SK-N-SH (cell line): ENCODE measurements around the gene ZNF358. TPM values are rescaled to one million over a fixed set of nuclear protein-coding genes. Genes with fewer than 3 reads are reported as not detected.

Experiments used
- CTCF ChIA-PET: fragments of 300-600, 350-600 bp; formaldehyde crosslinking; extraction: SDS; loops from one replicate; lab custom pipeline; 2021; lab: Yijun Ruan, JAX
- POLR2A ChIA-PET: fragments of 350-600 bp; sonication (Branson Sonifier 250); formaldehyde crosslinking; extraction: SDS; loops from one replicate; lab custom pipeline; 2020; ENCODE audit warnings: antibody characterized with exemption, inconsistent platforms; lab: Yijun Ruan, JAX
- DNase-seq: peaks from one replicate; pipeline ENCODE4 v3.0.0; 2012
- H2AFZ ChIP-seq: fragments of 200-600 bp; sonication (generic); 2 replicates; pipeline ENCODE4 v1.8.1; 2016; ENCODE audit warnings: antibody characterized with exemption, mild to moderate bottlenecking, low read depth
- H3F3A ChIP-seq: fragments of 200-600 bp; sonication (generic); replicated peaks from 2 replicates; pipeline ENCODE3; 2016; ENCODE audit warnings: antibody characterized with exemption, mild to moderate bottlenecking; ENCODE audit not compliant: insufficient read depth
- H3K27ac ChIP-seq, 2 experiments: fragments of 200-500 bp in 1 of 2; fragments of 200-600 bp in 1 of 2; sonication (Bioruptor generic) in 1 of 2; sonication (generic), shearing (Covaris generic) in 1 of 2; 2 replicates each; pipeline versions ENCODE4 v1.5.1 to v1.6.1; 2014 to 2016; ENCODE audit warnings: low read depth in 2 of 2, inconsistent platforms in 1 of 2, low read length in 1 of 2, mild to moderate bottlenecking in 1 of 2, mixed read lengths in 1 of 2
- H3K27me3 ChIP-seq: fragments of 200-600 bp; sonication (generic), shearing (Covaris generic); 2 replicates; pipeline ENCODE4 v1.6.1; 2016; ENCODE audit warnings: mixed run types; ENCODE audit not compliant: insufficient read depth
- H3K36me3 ChIP-seq, 2 experiments: fragments of 200-500 bp in 1 of 2; fragments of 200-600 bp in 1 of 2; sonication (Bioruptor generic) in 1 of 2; sonication (generic) in 1 of 2; replicated peaks in 1 of 2; 2 replicates each; pipeline versions ENCODE3 to v1.5.1; 2014 to 2016; ENCODE audit warnings: low read length in 1 of 2, mild to moderate bottlenecking in 1 of 2; ENCODE audit not compliant: insufficient read depth in 2 of 2, control insufficient read depth in 1 of 2
- H3K4me1 ChIP-seq, 2 experiments: fragments of 200-500 bp in 1 of 2; fragments of 200-600 bp in 1 of 2; sonication (Bioruptor generic) in 1 of 2; sonication (generic), shearing (Covaris generic) in 1 of 2; 2 replicates each; pipeline versions ENCODE4 v1.5.1 to v1.6.1; 2014 to 2016; ENCODE audit warnings: low read depth in 1 of 2, low read length in 1 of 2, mixed run types in 1 of 2; ENCODE audit not compliant: insufficient read depth in 2 of 2, control insufficient read depth in 1 of 2
- H3K4me2 ChIP-seq: fragments of 200-600 bp; sonication (generic), shearing (Covaris generic); 2 replicates; pipeline ENCODE4 v1.6.1; 2017; ENCODE audit warnings: mixed run types
- H3K4me3 ChIP-seq, 2 experiments: fragments of 200-500 bp in 1 of 2; fragments of 200-600 bp in 1 of 2; sonication (Bioruptor generic) in 1 of 2; sonication (generic), shearing (Covaris generic) in 1 of 2; 2 replicates each; pipeline versions ENCODE4 v1.5.1 to v1.8.1; 2014 to 2016; ENCODE audit warnings: low read depth in 2 of 2, inconsistent platforms in 1 of 2, low read length in 1 of 2, mild to moderate bottlenecking in 1 of 2, mixed read lengths in 1 of 2, moderate library complexity in 1 of 2
- H3K79me2 ChIP-seq: fragments of 200-600 bp; sonication (generic); 2 replicates; pipeline ENCODE4 v1.8.1; 2017; ENCODE audit warnings: mild to moderate bottlenecking; ENCODE audit not compliant: insufficient read depth
- H3K9ac ChIP-seq: fragments of 200-600 bp; sonication (generic); 2 replicates; pipeline ENCODE4 v1.6.1; 2017; ENCODE audit warnings: mixed run types
- H3K9me2 ChIP-seq: fragments of 200-600 bp; sonication (generic); 2 replicates; pipeline ENCODE4 v1.6.1; 2017; ENCODE audit warnings: mixed run types
- H3K9me3 ChIP-seq: fragments of 200-600 bp; sonication (generic); 2 replicates; pipeline ENCODE4 v1.6.1; 2017; ENCODE audit warnings: mixed run types, mild to moderate bottlenecking, moderate library complexity
- H4K20me1 ChIP-seq: fragments of 200-600 bp; sonication (generic); 2 replicates; pipeline ENCODE4 v1.6.1; 2017; ENCODE audit warnings: mild to moderate bottlenecking, mixed run types; ENCODE audit not compliant: insufficient read depth
- EP300 ChIP-seq, 2 experiments: IDR thresholded peaks; 2 replicates each; pipeline versions ENCODE4 v1.4.0 to v1.6.1; 2012; ENCODE audit warnings: borderline replicate concordance in 1 of 2, low read depth in 1 of 2, low read length in 1 of 2
- FOSL2 ChIP-seq: IDR thresholded peaks from 2 replicates; pipeline ENCODE4 v1.4.0; 2012; ENCODE audit warnings: low read depth, mild to moderate bottlenecking, moderate library complexity, borderline replicate concordance
- FOXJ3 ChIP-seq: sonication (generic); formaldehyde crosslinking; IDR thresholded peaks from 2 replicates; pipeline ENCODE4 v1.5.1; 2020; ENCODE audit warnings: mild to moderate bottlenecking, missing genetic modification reagents
- FOXM1 ChIP-seq: IDR thresholded peaks from 2 replicates; pipeline ENCODE4 v1.4.0; 2012; ENCODE audit warnings: low read depth, mild to moderate bottlenecking
- GABPA ChIP-seq: IDR thresholded peaks from 2 replicates; pipeline ENCODE4 v1.4.0; 2012; ENCODE audit warnings: low read depth, mild to moderate bottlenecking
- JUND ChIP-seq: IDR thresholded peaks from 2 replicates; pipeline ENCODE4 v1.4.0; 2012
- MAX ChIP-seq: IDR thresholded peaks from 2 replicates; pipeline ENCODE4 v1.4.0; 2012; ENCODE audit warnings: low read depth
- NRF1 ChIP-seq: IDR thresholded peaks from 2 replicates; pipeline ENCODE4 v1.6.1; 2012; ENCODE audit warnings: low read depth, mild to moderate bottlenecking, low read length
- PBX3 ChIP-seq: IDR thresholded peaks from 2 replicates; pipeline ENCODE4; 2012
- RFX5 ChIP-seq: IDR thresholded peaks from 2 replicates; pipeline ENCODE4 v1.6.1; 2012; ENCODE audit warnings: mild to moderate bottlenecking, improper control_type of control experiment, low read length
- RXRA ChIP-seq: IDR thresholded peaks from 2 replicates; pipeline ENCODE4 v1.4.0; 2012; ENCODE audit warnings: low read depth, mild to moderate bottlenecking, borderline replicate concordance
- SMC3 ChIP-seq: IDR thresholded peaks from 2 replicates; pipeline ENCODE4 v1.6.1; 2012; ENCODE audit warnings: low read depth, low read length, improper control_type of control experiment
- USF1 ChIP-seq: IDR thresholded peaks from 2 replicates; pipeline ENCODE4 v1.4.0; 2012; ENCODE audit warnings: low read depth, borderline replicate concordance
- USF2 ChIP-seq: fragments of 150-350 bp; IDR thresholded peaks from 2 replicates; pipeline ENCODE4 v1.6.1; 2017; ENCODE audit warnings: antibody characterized with exemption, low read length, low read depth, borderline replicate concordance
- whole genome bisulfite sequencing: methylation state at CpG from one replicate; pipeline ENCODE4 v1.1.6; 2017; ENCODE audit warnings: low lambda C conversion rate; 5-methylcytosine and 5-hydroxymethylcytosine counted together
- polyA plus RNA-seq, 3 experiments: library from polyadenylated mRNA; depleted of rRNA; stranded (reverse); fragments of >200 nt; gene quantifications; 2 replicates each; pipeline ENCODE4 v1.2.3, GENCODE V29; 2012

Gene ZNF358
- polyA plus RNA-seq, 1 of the 3 experiments (the other 2 are of a cell fraction), result 49.3 TPM

GRCh38 chr19:7559102-7559501, 43.2 kb downstream of the ZNF358 start:
- ChIA-PET CTCF (interaction anchor here (1.3 to 4.1 kb wide), 3 partner anchors 10 to 241 kb away, joined by 4 to 28 read pairs (median 6); partner anchors contain the start of gene TRAPPC5), POLR2A (no interaction called here)
- H3F3A ChIP-seq, result no peaks in the 10 kb centered on the region
- H3K27ac ChIP-seq, result no peak overlapping the region
- no peaks in the 10 kb centered on the region for H3K9me2 ChIP-seq
- H3K4me2 ChIP-seq, result no peak overlapping the region
- H3K9me3 ChIP-seq, result no peaks in the 10 kb centered on the region
- DNase-seq, result no peak
- no peak overlapping the region for H3K4me3 ChIP-seq
- H3K9ac ChIP-seq, result no peak overlapping the region
- H4K20me1 ChIP-seq, result 0 out of 2 replicates have a peak, but pooled peaks cover 3% of the 10 kb centered on the region
- no peaks in the 10 kb centered on the region for H3K27me3 ChIP-seq
- H2AFZ ChIP-seq, result no peak overlapping the region
- TF ChIP-seq RFX5 (no peak), USF2 (no peak), FOSL2 (no peak), FOXM1 (no peak), USF1 (no peak), SMC3 (no peak), MAX (no peak), PBX3 (no peak), FOXJ3 (no peak), EP300 (IDR thresholded peaks at IDR 0.05; ENCODE audit: borderline replicate concordance in 1 of 2, low read depth in 1 of 2, low read length in 1 of 2) (no peak), NRF1 (no peak)
- WGBS, result 70% methylated on average over 4 of the region's 4 CpGs
- peaks cover 37 to 45% of the 10 kb centered on the region in 2 experiments for H3K36me3 ChIP-seq
- H3K4me1 ChIP-seq, result no peaks in the 10 kb centered on the region
- H3K79me2 ChIP-seq, result no peaks in the 10 kb centered on the region

- WGBS, result 90% methylated on average over 2 of the region's 2 CpGs
- 0 out of 2 replicates have a peak, but pooled peaks cover 3% of the 10 kb centered on the region for H4K20me1 ChIP-seq
- peaks cover 31 to 37% of the 10 kb centered on the region in 2 experiments for H3K36me3 ChIP-seq
- TF ChIP-seq JUND (no peak), RXRA (no peak), GABPA (no peak), FOSL2 (no peak)
- no peaks in the 10 kb centered on the region for H3K27me3 ChIP-seq
- no peaks in the 10 kb centered on the region for H3F3A ChIP-seq
- H3K9me2 ChIP-seq, result no peaks in the 10 kb centered on the region
- no peak for DNase-seq
- ChIA-PET POLR2A (no interaction called here), CTCF (interaction anchor here (1.5 to 4.1 kb wide), 2 partner anchors 8 to 120 kb away, joined by 6 to 28 read pairs; partner anchors contain the start of gene TRAPPC5)
- no peaks in the 10 kb centered on the region for H3K9me3 ChIP-seq
- H3K4me1 ChIP-seq, result no peaks in the 10 kb centered on the region
- H2AFZ ChIP-seq, result no peak overlapping the region
- no peak overlapping the region for H3K27ac ChIP-seq
- no peak overlapping the region for H3K4me3 ChIP-seq
- no peak overlapping the region for H3K4me2 ChIP-seq
- no peak overlapping the region for H3K9ac ChIP-seq
- H3K79me2 ChIP-seq, result no peaks in the 10 kb centered on the region
These were observed 44.4 kb downstream of the ZNF358 start for GRCh38 chr19:7560255-7560654.
